ENCODE data around the gene CELF5.

- TF ChIP-seq CTCF (IDR thresholded peaks at IDR 0.05): no peak
- TF ChIP-seq SIN3A (IDR thresholded peaks at IDR 0.05; ENCODE audit: borderline replicate concordance, insufficient read depth, low read depth, low read length): no peak
Measured at GRCh38 chr19:3176715-3177501, 47.6 kb upstream of the CELF5 start.
